Inflammatory macrophage treated with lipopolysaccharide for 4 hours (primary cell): Measurements from ENCODE around the gene OR2J3.
"Not testable (repeated sequence)": the region's sequence is repeated elsewhere in the genome, so short reads cannot be mapped to it uniquely, and the experiment has no call there.

ENCODE experiments used
- DNase-seq: peaks from one replicate; pipeline ENCODE4 v3.0.0-alpha.2; 2020

OR2J3 gene

DNA sequence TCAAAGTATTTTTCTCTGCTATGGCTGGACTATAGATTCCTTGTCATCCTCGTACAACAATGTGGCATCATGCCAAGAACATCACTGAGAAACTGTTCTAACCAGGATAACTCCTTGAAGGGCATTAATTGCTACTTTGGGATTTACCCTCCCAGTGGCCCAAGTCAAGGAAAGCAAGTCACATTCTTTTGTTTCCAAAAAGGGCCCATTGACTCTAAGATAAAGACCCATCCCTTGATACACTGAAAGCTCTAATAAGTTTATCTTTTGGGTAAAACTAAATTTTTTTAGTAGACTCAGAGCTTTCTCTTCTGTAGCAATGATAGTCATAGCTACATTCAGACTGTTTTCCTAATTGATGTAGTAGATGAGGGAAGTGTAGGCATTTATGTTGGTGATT lies at the start of gene OR2J3:
Gene OR2J3, plus strand, starts transcription at position 301 of the 400 bp plus-strand sequence. CDS start 3,833 bp downstream, outside the sequence.
- DNase-seq, result no peak

DNA sequence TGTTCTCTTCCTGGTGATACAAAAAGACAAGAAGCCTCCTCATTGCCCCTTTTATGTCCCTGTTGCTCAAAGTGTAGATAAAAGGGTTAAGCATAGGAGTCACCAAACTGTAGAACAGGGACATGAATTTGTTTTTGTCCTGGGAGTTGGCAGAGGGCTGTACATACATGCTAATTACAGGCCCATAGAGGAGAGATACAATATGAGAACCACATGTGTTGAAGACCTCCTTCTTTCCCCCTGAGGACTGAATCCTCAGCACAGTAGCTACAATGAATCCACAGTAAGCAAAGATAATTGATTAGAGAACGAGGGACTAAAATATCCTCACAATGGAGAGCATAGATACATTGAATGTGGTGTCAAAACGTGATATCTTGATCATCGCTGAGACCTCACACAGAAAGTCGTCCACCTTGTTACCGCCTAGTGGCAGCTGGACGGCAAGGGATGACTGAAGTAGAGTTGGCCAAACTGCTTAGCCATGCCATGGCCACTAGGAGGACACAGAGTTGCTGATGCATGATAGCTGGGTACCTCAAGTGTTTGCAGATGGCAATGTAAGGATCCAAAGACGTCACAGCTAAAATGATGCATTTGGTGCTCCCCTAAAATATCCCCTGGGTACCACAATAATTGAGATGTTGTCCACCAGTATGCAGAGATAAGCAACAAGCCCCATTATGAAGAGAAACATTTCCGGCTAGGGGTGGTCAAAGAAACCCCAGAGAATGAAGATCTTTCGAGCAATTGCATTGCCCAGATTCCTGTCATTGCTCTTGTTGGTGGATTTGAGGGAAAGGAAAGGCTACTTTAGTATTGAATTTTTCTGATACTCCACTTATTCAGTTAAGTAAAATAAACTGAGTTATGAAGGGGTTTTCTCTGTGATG lies 35.8 kb upstream of the OR2J3 start:
- DNase-seq, result peak; percentile 10

DNA sequence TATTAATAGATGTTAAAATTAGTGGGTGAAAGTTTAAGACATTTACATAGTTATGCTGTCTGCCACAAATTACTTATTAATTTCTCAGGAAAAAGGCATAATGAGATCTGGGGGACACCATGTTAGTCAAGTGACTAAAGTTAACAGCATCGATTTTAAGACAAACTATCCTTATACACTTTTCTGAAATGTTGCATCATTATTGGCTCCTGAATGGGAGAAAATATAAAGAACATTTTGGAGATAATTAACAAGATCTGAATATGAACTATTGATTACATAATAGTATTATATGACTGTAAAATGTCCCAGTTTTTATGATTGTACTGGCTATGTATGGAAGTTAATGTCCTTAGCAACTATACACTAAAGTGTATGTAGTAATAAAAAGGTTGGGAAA lies 28.7 kb upstream of the OR2J3 start:
- no peak for DNase-seq

DNA sequence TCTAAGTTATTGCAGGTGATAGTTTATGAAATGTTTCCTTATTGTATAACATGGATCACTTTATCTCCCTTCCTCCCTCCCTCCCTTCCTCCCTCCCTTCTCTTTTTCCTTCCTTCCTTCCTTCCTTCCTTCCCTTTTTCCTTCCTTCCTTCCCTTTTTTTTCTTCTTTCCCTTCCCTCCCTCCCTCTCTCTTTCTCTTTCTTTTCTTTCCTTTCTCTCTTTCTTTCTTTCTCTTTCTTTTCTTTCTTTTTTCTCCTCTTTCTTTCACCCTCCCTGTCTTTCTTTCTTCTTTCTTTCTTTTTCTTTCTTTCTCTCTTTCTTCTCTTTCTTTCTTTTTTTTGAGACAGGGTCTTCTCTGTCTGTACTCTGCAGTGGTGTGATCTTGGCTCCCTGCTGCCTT lies 26.5 kb upstream of the OR2J3 start:
- DNase-seq, result no peak

DNA sequence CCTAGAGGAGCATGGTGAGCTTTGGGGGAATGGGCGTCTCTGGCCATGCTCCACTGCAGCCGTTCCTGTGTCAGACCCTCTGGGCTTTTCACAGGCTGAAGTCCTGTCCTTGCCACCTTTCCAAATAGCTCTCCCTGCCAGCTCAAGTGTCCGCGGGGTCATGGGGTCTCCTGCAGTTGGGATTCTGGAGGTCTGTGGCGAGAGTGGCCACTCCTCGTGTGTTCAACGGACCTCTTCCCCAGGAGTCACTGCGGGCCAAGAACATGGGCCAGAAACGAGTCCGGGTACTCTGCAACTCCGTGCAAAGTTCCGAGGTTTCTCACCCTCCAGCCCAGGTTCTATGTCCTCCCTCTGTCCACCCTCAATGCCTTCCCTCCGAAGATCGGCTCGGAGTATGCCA lies 25.4 kb upstream of the OR2J3 start:
- no peak for DNase-seq

DNA sequence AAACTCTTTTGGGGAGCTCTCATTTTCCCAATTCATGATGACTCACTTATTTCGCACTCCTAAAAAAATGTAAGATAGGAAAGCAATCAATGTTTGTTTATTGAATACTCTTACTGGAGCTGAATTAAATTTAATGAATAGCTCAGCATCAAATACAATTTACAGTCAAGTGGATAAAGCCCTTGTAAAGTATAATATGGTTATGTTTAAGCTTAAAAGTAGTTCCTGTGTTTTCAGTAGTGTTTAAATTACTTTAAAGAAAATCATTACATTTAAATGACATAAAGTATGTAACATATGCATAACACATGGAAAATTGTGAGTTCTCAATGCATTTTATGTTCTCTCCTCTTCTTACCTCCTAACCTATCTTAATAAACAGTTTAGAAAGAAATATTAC lies 20.6 kb upstream of the OR2J3 start, which contains the start of gene OR2B3:
Gene OR2B3, minus strand, starts transcription at position 101 of the 400 bp plus-strand sequence. Its CDS starts 65 bp downstream, at position 36.
- DNase-seq, result no peak

DNA sequence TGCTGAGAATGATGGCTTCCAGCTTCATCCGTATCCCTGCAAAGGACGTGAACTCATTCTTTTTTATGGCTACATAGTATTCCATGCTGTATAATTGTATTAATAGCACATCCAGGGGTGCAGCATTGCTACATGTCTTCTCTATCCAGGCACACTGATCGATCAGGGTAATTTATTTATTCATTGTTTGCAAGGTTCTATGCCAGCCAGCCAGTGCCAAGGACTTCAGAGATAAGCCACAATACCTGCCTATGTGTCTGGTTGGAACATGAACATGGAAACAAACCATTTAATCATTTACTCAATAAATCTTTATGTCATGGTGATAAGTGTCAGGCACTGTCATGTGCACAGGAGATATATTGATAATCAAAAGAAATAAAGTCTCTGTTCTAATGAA lies 14.9 kb upstream of the OR2J3 start:
- no peak for DNase-seq

DNA sequence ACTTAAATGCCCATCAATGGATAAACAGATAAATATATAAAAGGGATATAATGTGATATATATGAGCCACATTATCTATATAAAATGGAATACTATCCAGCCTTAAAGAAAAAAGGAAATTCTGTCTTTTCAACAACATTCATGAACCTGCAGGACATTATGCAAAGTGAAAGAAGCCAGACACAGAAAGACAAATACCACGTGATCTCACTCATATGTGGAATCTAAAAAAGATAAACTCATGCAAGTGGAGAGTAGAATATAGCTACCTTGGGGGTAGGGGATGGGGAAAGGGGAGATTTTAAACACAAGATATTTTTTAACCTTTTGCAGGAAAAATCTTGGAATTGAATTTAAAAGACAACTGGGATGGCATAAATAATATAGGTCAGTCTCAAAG lies 10.1 kb upstream of the OR2J3 start:
- DNase-seq, result no peak

DNA sequence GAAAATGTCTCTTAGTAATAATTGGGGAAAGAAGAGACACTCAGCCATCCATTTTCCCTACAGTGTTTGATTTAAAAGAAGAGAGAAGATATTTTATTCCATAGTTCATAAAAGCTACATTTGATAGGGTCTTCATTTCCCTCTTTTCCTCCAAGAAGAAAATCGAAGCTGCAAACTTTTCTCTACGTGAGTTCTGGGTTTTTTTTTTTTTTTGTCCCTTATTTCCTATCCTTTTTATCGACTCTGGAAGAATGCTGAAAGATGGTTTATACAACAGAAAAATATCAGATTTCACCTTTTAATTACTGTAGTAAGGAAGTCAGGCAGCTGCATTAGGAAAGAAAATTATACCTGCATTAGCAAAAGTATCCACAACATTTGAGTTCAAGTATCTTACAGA lies 8.7 kb upstream of the OR2J3 start, which contains the start of gene OR2J1:
Gene OR2J1, plus strand, starts transcription at position 301 of the 400 bp plus-strand sequence. CDS start 1,453 bp downstream, outside the sequence.
- DNase-seq, result no peak

DNA sequence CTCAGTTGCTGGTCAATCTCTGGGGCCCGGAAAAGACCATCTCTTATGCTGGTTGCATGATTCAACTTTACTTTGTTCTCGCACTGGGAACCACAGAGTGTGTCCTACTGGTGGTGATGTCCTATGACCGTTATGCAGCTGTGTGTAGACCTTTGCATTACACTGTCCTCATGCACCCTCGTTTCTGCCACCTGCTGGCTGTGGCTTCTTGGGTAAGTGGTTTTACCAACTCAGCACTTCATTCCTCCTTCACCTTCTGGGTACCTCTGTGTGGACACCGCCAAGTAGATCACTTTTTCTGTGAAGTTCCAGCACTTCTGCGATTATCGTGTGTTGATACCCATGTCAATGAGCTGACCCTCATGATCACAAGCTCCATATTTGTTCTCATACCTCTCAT lies 4.3 kb downstream of the OR2J3 start:
- DNase-seq, result no peak

DNA sequence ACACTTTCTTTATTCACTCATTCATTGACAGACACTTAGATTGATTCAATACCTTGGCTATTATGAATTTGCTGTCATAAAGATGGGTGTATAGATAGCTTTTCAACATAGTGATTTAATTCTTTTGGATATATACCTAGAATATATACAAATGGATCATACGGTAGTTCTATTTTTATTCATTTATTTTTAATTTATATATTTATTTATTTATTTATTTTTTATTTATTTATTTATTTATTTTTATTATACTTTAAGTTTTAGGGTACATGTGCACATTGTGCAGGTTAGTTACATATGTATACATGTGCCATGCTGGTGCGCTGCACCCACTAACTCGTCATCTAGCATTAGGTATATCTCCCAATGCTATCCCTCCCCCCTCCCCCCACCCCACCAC lies 7.1 kb downstream of the OR2J3 start:
- DNase-seq, result not testable (repeated sequence)

DNA sequence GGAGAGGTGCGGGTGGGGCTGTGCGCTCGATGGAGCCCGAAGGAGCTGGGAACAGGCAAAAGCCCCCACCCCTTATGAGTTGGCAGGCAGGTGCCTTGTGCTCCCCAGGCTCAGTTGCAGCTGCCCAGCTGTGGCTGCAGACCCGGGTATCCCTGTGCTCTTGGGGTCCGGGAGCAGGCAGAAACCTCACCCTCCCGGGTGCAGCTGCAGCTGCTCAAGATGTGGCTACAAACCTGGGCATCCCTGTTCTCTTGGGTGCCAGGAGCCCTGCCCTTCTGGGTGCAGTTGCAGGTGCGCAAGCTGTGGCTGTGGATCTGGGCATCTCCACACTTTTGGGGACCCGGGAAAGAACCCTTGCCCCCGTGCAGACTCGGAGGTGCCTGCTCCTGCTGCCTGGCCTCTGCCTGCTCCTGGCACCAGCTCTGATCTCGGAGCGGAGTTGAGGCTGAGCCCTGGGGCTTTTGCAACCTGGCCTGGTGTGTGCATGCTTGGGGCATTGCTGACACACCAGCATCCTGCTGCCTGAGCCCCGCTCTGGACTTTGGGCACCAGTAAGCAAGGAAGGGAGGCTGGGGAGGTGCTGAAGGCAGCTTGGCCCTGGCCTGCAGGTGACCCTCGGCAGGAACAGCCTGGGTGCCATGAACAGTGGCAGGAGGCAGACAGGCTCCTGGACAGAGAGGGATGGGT lies 21.6 kb downstream of the OR2J3 start:
- DNase-seq, result no peak

DNA sequence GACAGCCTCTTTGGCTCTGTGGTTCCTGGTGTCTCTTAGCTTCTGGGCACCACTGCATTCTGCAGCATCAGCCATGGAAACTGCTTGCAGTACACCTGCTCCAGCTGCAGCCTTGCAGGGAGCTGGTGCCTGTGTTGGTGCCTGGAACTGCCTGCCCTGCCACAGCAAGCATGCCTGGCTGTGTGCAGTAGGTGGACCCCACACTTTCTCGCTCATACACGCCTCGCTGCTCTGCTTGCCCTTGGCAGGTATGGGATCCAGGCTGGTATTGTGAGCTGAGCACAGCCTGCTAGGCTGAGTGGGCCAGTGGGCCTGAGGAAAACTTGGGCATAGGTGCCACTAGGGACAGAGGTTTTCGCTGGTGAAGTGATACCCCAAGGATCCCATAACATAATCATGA lies 22.8 kb downstream of the OR2J3 start:
- no peak for DNase-seq

DNA sequence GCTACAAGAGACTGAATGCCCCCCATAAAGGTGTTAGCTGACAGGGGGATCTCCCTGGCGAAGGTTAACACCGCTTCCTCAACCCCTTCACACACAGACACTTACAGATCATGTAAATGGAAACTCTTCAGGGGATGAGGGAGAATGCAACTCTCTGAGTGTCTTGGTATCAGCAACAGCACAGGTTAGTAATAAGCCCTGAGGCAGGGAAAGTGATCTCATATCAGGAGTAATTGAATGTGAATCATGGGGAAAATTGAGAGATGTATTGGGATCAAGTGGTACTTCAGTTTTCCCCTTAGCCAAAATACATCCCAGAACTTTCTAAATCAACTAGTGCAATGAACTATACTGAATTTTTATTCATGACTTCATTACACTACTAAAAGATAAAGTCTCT lies 23.8 kb downstream of the OR2J3 start:
- DNase-seq, result no peak

DNA sequence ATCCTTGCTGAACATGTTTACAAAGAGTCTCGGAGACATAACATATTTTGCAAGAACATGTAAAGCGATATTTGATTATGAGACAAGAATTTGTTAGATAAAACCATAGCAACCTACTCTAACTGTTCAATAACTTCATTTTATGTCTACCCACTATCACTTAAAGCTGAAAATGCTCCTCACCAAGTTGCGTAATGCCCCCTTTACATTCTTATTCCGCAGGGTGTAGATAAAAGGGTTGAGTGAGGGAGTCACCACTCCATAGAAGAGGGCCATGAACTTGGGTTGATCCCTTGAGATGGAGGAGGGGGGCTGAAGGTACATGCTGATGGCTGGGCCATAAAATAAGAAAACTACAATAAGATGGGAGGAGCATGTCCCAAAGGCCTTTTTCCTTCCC lies 29.9 kb downstream of the OR2J3 start:
- no peak for DNase-seq

DNA sequence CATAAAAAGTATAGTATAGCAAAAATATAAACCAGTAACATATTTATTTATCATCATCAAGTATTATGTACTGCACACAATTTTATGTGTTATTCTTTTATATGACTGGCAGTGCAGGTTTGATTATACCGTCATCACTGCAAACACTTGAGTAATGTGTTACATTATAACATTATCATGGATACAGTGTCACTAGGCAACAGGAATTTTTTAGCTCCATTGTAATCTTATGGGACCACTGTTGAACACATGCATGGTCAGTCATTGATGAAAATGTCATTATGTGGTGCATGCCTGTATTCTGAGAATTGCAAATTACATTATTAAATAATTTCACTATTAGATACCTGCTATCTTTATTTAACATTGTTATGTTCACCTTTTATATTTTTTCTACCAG lies 33.7 kb downstream of the OR2J3 start:
- no peak for DNase-seq

DNA sequence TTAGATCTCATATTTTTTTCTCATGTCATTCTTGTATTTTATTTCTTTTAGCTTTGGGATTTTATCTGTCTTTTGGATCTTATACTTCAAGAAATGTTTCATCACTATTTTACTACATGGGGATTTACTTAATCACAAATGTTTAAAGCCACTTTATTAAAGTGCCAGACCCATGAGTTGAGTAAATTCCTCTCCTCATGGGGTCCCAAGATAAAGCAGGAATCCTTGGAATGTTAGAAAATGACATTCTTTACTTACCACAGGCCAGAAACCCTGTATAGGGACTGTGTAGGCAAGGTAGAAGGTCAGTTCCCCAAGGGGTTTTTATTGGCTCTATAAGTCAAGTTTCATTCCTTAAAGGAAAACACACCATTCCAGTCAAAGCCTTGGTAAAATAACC lies 34.5 kb downstream of the OR2J3 start:
- DNase-seq, result no peak

DNA sequence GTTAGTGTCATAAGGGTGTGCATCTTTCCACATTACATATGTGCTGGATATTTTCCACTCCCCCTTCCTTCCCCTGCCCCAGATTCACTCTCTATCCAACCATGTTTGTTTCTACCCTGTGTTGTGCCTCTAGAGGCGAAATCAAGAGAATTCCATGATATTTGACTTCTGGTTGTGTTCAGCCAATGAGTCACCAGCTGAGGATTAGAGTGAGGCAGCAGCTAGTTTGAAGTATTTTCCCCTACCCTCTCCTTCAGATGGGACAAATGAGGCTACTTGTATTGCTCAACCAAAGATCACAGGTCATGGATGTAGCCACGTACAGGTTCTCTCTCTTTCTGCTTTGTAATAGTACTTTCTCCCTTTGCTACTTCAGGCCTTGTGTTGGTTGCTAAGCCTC lies 38.3 kb downstream of the OR2J3 start:
- DNase-seq, result no peak

DNA sequence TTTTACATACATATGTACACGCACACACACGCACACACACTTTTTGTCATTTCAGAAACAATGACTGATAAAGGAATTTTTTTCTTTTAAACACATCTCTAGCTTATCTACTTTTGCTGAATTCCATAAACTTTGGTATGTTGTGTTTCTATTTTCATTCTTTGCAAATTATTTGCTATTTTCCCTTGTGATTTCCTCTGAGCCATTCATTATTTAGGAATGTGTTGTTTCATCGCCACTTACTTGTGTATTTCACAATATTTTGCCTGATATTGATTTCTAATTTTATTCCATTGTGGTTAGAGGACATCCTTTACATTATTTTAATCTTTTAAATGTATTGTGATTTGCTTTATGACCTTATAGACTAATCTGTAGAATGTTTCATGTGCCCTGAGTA lies 39.2 kb downstream of the OR2J3 start:
- DNase-seq, result no peak

DNA sequence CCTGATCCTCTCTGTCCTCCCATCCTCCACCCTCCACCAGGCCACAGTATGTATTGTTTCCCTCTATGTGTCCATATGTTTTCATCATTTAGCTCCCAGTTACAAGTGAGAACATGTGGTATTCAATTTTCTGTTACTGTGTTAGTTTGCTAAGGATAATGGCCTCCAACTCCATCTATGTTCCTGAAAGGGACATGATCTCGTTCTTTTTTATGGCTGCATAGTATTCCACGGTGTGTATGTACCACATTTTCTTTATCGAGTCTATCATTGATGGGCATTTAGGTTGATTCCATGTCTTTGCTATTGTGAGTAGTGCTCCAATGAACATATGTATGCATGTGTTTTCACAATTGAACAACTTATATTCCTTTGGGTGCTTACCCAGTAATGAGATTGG lies 41.6 kb downstream of the OR2J3 start:
- not testable (repeated sequence) for DNase-seq

DNA sequence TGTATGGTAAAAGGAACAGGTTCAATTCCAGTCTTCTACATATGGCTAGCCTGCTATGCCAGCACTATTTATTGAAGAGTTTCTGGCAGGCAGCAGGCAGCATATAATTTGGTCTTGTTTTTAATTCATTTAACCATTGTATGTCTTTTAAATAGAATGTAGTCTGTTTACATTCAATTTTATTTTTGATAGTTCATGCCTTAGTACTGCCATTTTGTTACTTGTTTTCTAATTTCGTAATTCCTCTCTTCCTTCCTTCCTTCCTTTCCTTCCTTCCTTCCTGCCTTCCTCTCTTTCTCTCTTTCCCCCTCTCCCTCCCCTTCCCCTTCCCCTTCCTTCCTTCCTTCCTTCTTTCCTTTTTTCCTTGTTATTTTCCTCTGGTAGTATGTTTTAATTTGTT lies 45.2 kb downstream of the OR2J3 start:
- DNase-seq, result no peak

DNA sequence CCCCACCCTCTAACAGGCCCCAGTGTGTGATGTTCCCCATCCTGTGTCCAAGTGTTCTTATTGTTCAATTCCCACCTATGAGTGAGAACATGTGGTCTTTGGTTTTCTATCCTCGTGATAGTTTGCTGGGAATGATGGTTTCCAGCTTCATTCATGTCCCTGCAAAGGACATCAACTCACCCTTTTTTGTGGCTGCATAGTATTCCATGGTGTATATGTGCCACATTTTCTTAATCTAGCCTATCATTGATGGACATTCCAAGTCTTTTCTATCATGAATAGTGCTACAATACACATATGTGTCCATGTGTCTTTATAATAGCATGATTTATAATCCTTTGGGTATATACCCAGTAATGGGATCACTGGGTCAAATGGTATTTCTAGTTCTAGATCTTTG lies 47.3 kb downstream of the OR2J3 start:
- not testable (repeated sequence) for DNase-seq

DNA sequence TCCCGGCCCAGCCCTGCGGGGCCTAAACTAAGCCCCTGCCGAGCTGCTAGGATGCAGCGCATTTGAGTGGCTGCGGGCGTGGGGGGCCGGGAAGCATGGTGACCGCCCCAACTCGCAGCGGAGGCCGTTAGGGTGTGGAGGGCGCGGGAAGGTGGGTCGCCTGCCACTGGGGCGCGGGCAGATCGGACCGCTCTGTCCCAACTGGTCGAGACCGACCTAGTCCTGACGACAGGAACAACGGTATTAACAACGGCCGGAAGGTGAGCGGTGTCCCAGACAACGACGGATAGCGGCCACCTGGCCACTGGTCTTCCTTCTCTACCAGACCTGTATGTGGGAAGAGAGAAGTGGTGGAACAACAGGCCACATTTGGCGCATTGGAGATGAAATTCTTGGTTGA lies 52.1 kb downstream of the OR2J3 start:
- DNase-seq, result not testable (repeated sequence)
